GM21619 (cell line): Measurements from ENCODE around the gene GUCY1B1.
A peak's percentile ranks its signal among the peaks of the same experiment; 100 is the strongest.

Source experiments
- ATAC-seq: cut with Tn5 transposase; IDR thresholded peaks from one replicate; pipeline ENCODE4 v1.9.1; 2021; ENCODE audit not compliant: unreplicated experiment

Gene GUCY1B1

GRCh38 chr4:155758481-155759371, at the start of gene GUCY1B1:
TSS of gene GUCY1B1 (plus strand) at chr4:155759021. CDS start at chr4:155759141, 120 bp downstream.
- ATAC-seq, result peak; percentile 96

- no peak for ATAC-seq
These were observed 48.9 kb upstream of the GUCY1B1 start for GRCh38 chr4:155709918-155710317.

DNA sequence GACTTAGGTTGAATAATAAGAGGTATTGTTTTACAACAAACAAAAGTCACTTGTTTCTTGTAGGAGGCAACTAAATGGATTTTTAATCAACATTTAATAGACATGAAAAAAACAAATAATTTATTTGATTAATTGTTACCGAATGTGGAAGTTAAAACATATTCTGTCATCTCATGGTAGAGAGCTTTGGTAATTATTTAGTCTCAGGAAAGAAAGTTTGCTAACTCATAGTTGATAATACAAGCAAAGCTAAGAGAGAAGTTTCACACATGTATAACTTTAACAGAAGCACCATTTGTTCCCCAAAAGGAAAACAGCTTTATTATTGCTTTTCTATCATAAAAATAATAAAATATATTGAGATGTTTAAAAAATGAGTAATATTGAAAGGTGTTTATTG, 47.3 kb upstream of the GUCY1B1 start:
- no peak for ATAC-seq

DNA sequence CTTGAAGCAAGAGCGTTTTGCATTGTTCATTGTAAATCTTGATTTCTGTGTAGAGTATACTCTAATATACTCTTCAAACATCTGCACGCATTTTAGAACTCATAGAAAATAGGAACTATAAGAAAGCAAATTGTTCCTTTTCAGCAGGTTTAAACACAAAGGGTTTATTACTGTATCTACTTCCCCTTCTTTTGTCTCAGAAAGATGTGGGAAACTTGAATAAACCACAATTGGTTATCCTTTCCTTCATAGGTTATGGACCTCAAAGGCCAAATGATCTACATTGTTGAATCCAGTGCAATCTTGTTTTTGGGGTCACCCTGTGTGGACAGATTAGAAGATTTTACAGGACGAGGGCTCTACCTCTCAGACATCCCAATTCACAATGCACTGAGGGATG, 46.0 kb upstream of the GUCY1B1 start:
- ATAC-seq, result no peak

DNA sequence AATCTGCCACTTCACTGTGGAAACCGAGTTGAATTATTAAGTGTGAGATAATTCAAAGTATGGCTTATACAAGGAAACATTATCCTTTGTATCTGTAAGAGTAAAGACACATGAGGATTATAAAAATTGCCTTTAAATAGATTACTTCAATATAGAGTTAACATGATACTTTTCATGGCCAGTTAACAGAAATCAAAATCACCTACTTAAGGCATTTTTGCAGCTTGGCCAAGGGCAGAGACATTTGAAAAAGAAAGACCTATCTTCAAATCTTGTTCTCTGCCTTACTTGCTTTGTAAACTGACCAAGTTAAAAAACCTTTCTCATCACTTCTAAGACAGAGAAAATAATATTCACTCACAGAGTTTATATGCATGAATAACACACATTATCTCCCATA, 44.9 kb upstream of the GUCY1B1 start:
- ATAC-seq, result no peak

GRCh38 chr4:155722336-155722735, 36.5 kb upstream of the GUCY1B1 start:
- no peak for ATAC-seq

- ATAC-seq, result no peak
These were observed 35.9 kb upstream of the GUCY1B1 start for GRCh38 chr4:155722816-155723499.

- ATAC-seq, result no peak
These were observed 34.1 kb upstream of the GUCY1B1 start for GRCh38 chr4:155724731-155725130.

DNA sequence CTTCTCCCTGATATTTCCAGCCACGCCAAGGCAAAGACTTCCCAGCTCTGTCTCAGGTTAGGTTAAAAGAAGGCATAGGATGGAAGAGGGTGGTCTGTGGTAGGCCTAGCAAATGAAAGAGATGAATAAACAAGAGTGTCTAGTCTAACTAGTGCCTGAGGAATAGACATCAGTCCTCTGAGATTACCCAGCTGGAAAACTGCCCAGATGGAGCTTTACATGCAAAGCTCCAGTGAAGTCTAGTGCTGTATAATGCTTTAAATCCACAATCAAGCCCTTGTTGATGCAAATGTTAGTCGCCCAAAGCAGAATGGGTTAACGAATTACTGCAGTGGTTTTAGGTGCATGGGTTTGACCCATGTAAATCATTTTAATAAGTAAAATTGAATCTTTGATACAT, 24.8 kb upstream of the GUCY1B1 start:
- ATAC-seq, result no peak

DNA sequence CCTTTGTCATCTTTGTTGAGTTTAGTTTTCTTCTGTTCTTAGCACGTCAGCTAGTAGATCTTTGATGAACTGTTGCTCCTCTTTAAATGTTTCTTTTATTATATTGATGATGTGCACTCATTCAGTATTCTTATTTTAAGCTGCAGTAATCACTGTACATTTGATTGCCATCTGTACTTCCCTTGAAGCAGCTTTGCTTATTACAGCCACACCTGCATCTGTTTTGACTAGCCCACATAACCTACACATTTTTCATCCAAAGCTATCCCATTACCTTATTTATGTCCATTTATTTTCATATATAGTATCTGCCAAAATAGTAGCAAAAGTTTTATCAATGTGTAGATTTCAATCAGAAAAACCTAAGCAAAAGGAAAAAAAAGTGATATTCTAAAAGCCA, 23.9 kb upstream of the GUCY1B1 start:
- no peak for ATAC-seq

DNA sequence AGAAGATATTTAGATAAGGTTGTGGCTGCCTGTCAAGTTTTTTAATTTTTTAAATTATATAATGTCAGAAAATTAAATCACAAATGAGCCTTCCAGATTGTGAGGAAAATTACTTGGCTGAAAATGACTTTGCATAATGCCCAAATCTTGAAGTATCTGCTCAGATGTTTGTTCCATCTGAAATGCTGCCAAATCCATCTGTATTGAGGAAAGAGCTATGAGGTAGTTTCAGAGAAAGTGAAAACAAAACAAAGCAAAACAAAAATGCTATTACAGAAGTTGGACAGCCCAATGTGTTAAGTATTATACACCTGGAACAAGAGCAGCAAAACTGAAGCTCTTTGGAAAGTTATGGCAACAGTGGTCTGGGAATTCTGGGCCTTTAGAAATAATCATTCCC, 23.3 kb upstream of the GUCY1B1 start:
- no peak for ATAC-seq

- ATAC-seq, result no peak
These were observed 20.3 kb upstream of the GUCY1B1 start for GRCh38 chr4:155738548-155738947.

DNA sequence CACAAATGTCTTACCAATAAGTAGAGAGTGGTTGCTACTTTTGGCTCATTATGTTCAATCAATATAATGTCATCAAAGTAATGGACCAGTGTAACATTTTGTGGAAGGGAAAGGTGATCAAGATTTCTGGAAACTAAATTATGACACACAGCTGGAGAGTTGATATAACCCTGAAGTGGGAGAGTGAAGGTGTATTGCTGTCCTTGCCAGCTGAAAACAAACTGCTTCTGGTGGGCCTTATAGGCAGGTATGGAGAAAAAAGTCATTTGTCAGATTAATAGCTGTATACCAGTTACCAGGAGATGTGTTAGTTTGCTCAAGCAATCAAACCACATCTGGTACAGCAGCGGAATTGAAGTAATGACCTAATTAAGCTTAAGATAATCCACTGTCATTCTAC, 17.3 kb upstream of the GUCY1B1 start:
- ATAC-seq, result no peak

- no peak for ATAC-seq
These were observed 16.4 kb upstream of the GUCY1B1 start for GRCh38 chr4:155742310-155743015.

DNA sequence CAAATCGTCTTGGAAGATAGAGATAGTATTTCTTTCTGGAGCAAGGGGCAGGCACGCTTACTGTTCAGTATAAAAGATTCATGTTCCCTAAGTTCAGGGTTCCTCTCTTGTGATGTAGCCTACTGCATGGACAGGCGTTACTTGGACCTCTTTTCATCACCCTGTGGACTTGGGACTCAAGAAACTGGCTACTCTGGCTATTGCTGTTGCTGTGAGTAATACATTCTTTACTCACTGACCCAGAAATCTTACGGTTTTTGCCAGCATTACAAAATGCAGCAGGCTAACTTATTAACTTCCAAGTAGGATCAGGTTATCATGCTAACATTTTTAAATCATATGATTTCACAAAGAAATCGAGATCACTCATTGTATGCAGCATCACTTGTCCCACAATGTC, 12.8 kb upstream of the GUCY1B1 start:
- ATAC-seq, result no peak

- no peak for ATAC-seq
These were observed 10.8 kb upstream of the GUCY1B1 start for GRCh38 chr4:155748039-155748438.

- ATAC-seq, result no peak
These were observed 9.8 kb upstream of the GUCY1B1 start for GRCh38 chr4:155749041-155749440.

- ATAC-seq, result no peak
These were observed 7.3 kb upstream of the GUCY1B1 start for GRCh38 chr4:155751569-155751968.

- ATAC-seq, result no peak
These were observed 1.0 kb upstream of the GUCY1B1 start for GRCh38 chr4:155757745-155758265.

DNA sequence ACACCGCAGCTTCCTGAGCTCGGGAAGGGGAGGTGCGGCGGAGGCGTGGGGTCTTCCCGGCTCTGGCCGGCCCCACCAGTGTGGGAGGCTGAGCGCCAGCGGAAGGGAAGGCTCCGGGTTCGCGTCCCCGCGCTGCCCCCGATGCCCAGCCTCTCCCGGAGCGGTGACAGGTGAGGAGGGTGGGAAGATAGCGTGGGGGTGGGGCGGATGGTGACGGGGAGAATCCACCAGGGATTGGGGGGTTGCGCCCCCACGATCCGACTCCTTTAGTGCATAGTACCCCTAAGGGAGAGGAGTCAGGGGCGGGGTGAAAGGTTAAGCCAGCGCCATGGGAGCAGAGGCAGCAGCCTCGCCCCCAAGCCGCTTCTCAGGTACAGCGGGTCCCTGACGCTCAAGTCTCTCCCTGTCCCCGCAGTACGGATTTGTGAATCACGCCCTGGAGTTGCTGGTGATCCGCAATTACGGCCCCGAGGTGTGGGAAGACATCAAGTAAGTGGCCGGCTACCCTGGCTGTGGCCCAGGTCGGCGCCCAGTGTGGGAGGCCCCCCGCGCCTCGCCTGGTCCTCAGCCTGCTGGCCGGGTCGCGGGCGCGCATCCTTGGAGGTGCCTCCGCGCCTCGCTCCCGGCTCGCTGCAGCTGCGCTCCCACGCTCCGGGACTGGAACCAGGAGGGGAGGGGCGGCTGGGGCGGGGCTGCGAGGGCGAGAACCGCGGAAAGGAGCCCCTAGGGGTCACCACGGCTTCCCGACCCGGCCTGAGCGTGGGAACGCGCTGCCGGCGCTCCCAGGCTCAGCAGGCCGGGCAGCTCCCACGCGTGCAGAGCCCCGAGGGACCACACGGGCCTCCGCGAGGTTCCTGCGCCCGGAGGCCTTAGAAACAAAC, 791 bp downstream of the GUCY1B1 start:
- ATAC-seq, result peak; percentile 19
